CD4-positive, alpha-beta T cell treated with Interleukin-1 beta for 1 hour (primary cell): Measurements from ENCODE around the gene ERICH4.
"Not testable (repeated sequence)": the region's sequence is repeated elsewhere in the genome, so short reads cannot be mapped to it uniquely, and the experiment has no call there.

Source experiments
- DNase-seq, 2 donors: peaks; one replicate each; pipeline ENCODE4 v3.0.0-alpha.2; 2020 to 2022

ERICH4 gene

DNA sequence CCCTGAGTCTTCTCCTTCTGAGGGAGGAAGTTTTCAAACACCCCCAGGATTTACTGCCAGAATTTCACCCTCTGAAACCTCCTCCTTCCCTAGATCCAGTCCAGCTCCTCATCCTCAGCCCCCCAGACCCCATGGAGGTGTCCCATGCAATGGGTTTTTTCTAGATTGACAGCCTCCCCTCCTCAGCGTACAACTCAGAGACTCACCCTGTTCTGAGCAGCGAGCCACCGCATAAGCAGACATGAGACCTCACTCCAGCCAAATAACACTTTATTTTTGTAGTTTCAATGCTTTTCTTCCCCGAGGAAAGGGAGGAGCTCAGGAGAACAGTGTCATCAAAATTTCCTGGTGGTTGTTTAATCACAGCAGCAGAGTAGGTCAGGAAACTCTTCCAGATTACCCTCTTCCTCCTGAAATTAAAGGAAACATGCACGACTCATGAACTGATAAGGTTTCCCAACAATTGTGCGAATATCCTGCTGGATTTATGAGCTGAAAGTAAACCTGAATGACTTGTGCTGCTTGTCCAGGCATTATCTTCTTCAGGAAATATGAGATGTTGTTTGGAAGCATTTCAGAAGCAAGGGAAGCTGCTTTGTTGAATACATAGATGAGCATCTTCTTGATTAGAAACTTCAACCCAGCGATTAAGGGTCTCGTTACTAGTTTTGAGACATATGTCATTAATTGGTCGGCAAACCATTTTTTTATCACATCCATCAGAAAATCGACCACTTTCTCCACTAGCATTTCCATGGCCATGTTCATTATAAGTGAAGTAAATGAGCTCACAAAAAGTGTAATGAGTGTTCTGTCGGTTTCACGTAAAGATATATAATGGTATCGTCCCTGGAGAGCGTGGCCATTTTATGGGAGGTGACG, 36.2 kb downstream of the ERICH4 start:
- no peak for DNase-seq

DNA sequence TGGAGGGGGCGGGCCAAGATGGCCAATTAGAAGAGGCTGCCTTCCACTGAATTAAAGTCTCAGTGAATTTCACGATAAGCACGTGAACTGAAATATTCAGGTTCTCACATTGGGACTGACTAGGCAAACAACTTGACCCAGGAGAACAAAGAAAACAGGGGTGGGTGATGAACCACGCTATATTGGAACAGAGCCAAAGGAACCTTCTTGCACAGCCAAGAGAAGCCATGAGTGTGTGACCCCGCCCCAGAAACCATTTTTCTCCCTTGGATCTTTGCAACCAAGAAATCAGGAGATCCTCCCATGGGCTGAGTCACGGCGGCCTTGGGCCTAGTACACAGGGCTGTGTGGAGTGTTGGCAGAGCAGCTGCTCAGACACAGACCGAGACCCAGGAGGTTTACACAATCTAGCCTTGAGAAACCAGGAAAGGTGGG, 36.8 kb downstream of the ERICH4 start:
- DNase-seq = no peak

DNA sequence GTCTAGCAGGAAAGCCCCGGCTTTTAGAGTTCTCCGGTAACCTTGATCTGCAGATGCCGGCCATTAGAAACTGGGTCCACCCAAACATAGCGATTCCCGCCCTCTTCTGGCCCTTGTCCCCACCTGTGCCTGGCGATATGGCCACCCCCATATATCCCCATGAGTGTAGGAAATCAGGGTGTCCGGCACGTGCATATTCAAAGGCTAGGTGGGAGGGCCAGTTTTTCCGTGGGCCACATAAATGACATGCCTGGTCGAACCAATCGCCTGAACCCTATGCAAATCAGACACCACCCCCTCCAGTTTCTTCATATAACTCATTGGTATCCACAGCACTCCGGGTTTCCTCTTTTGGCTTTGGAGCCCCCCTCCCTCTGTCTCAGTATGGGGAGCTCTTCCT, 37.4 kb downstream of the ERICH4 start:
- no peak for DNase-seq

DNA sequence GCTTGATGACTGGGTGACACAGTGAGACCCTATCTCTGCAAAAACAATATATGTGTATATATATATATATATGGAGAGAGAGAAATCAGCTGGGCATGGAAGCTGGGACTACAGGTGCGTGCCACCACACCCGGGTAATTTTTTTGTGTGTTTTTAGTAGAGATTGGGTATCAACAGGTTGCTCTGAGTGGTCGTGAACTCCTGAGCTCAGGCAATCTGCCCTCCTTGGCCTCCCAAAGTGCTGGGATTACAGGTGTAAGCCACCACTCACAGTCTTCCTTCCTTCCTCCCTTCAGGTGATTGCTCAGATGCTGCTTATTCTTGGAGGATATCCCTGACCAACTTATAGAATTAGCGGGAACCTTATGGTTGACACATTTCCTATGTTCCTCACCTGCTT, 41.9 kb downstream of the ERICH4 start:
- DNase-seq = no peak

DNA sequence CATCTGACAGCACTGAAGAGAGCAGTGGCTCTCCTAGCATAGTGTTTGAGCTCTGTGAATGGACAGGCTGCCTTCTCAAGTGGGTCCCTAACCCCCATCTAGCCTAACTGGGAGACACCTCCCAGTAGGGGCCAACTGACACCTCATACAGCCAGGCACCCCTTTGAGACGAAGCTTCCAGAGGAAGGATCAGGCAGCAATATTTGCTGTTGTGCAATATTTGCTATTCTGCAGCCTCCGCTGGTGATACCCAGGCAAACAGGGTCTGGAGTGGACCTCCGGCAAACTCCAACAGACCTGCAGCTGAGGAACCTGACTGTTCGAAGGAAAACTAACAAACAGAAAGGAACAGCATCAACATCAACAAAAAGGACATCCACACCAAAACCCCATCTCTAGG, 44.0 kb downstream of the ERICH4 start:
- not testable (repeated sequence) for DNase-seq

DNA sequence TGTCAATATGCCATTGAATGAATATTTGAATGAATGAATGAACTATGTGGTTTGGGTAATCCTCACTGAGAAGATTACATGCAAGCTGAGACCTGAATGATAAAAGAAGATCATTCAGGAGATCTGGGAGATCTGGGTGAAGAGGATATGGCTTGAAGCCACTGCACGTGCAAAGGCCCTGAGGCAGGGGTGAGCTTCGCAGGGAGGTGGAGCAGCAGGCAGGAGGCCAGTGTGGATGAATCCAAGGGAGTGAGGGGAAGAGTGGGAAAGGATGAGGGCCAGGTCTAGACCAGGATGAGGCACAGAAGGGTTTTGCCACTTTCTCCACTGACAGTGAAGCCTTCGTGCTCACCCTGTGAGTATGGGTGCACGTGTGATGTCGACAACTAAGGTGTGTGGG, 49.9 kb downstream of the ERICH4 start:
- no peak for DNase-seq
